A549 treated with GW870086 at 1 μM for 4 hours (cell line): ENCODE results near the gene SRP14. TPM values are rescaled to one million over a fixed set of nuclear protein-coding genes. Genes with fewer than 3 reads are reported as not detected.

ENCODE experiments used
- total RNA-seq: library from RNA; stranded (reverse); fragments of 200-300 nt; extraction: Qiagen RNA extraction; gene quantifications from 5 replicates; pipeline ENCODE4 v1.2.3, GENCODE V29; 2022; ENCODE audit warnings: low read depth

SRP14 gene, protein sequence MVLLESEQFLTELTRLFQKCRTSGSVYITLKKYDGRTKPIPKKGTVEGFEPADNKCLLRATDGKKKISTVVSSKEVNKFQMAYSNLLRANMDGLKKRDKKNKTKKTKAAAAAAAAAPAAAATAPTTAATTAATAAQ
- 224 to 277 TPM (median 260 TPM) in 5 replicates for total RNA-seq

DNA sequence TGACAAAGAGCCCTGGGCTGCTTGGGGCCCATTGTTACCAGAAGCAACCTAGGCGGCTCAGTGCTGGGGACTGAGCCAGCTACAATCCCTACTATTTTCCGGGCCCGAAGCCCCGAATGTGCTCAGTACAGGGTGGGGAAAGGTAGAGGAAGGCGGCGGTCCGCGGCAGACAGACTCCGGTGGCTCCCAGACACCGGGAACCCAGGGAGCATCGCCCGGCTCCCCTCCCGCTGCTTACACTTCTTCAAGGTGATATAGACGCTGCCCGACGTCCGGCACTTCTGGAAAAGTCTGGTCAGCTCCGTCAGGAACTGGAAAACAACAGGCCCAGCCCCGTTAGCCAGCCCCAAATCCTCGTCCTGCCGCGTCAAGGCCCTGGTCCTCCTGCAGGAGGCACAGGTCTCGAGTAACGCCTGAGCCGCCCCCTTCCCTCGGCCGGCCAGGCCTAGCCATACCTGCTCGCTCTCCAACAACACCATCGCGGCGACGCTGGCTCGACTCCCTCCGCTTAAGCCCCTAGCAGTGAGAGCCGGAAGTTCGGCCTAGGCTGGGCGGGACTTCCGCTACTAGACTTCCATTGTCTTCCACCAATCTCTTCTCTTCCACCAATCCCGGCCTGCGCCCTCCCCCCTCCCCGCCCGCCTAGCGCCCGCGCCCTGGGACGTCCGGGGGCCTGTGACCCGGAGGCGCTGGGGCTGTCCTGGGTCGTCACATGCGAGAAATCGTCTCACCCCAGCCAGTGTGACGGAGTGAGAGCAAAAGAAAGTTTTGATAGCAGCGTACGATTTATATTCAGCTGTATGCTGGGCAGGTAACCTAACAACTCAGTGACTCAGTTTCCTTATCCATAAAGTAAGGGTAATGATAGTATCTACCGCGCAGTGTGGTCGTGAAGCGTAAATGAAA, at the start of gene SRP14:
Gene SRP14 (minus strand): TSS at position 544 of the 906 bp plus-strand sequence. CDS start 65 bp downstream, at position 479.

Other genes with a start within 250 kb of the SRP14 start
- gene GPR176, start 118.9 kb downstream of the SRP14 start, total RNA-seq: 8.2 to 11.7 TPM (median 10.1 TPM) in 5 replicates
- 16.9 to 19.0 TPM (median 18.1 TPM) in 5 replicates for gene EIF2AK4, start 105.1 kb downstream of the SRP14 start, total RNA-seq
- gene BMF, start 69.7 kb upstream of the SRP14 start, total RNA-seq: 0.73 to 1.6 TPM (median 1.3 TPM) in 5 replicates
- gene BUB1B, start 121.9 kb upstream of the SRP14 start, total RNA-seq: 25.4 to 30.8 TPM (median 28.2 TPM) in 5 replicates
- 0.57 to 0.71 TPM (median 0.65 TPM) in 5 replicates for gene PAK6, start 199.9 kb upstream of the SRP14 start, total RNA-seq
- gene ANKRD63, start 243.9 kb upstream of the SRP14 start, total RNA-seq: 0.25 to 0.41 TPM (median 0.37 TPM) in 5 replicates